HEK293 (cell line): Measurements from ENCODE around the gene TLL2.

ENCODE experiments used
- ZFP37 ChIP-seq: fragments of 450-650 bp; formaldehyde crosslinking; IDR thresholded peaks from 2 replicates; pipeline ENCODE4 v1.5.1; 2016; ENCODE audit warnings: missing biosample characterization, missing genetic modification characterization
- ZFP41 ChIP-seq: fragments of 450-650 bp; formaldehyde crosslinking; IDR thresholded peaks from 2 replicates; pipeline ENCODE4 v1.5.1; 2016; ENCODE audit warnings: missing biosample characterization, missing genetic modification characterization, borderline replicate concordance
- ZNF274 ChIP-seq, 2 experiments: fragments of 200-500 bp in 1 of 2; fragments of 450-650 bp in 1 of 2; sonication (Bioruptor generic) in 1 of 2; formaldehyde crosslinking in 1 of 2; IDR thresholded peaks; 2 replicates each; pipeline versions ENCODE4 v1.5.1 to v1.6.1; 2014 to 2016; ENCODE audit warnings: borderline replicate concordance in 1 of 2, inconsistent platforms in 1 of 2, low read length in 1 of 2, missing biosample characterization in 1 of 2, missing genetic modification characterization in 1 of 2
- TF ChIP-seq, protein P1 (sequence below): fragments of 450-650 bp; formaldehyde crosslinking; IDR thresholded peaks from 2 replicates; pipeline ENCODE4 v1.5.1; 2016; ENCODE audit warnings: missing biosample characterization, missing genetic modification characterization
- TF ChIP-seq, protein P2 (sequence below): fragments of 450-650 bp; formaldehyde crosslinking; IDR thresholded peaks from 2 replicates; pipeline ENCODE4 v1.5.1; 2016; ENCODE audit warnings: missing biosample characterization, missing genetic modification characterization

DNA sequence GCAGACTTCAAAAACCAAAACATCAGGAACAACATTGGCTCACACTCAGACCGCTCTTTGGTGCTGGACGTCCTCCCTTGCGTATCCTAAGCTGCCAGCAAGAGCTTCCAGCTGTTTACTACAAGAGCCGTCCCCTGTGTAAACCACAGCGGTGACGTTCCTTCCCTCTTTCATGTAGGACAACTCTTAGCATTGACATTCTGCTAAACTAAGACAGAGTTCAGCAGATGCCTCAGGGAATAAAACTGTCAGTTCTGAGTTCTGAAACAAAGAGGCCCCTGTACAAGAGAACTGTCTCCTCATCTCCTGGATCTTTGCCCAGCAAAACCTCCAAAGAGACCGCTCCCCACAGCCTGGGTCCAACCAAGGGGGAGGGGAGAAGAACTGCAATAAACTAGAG, 97.1 kb downstream of the TLL2 start:
- no peak for TF ChIP-seq ZFP41
- TF ChIP-seq, protein P1, sequence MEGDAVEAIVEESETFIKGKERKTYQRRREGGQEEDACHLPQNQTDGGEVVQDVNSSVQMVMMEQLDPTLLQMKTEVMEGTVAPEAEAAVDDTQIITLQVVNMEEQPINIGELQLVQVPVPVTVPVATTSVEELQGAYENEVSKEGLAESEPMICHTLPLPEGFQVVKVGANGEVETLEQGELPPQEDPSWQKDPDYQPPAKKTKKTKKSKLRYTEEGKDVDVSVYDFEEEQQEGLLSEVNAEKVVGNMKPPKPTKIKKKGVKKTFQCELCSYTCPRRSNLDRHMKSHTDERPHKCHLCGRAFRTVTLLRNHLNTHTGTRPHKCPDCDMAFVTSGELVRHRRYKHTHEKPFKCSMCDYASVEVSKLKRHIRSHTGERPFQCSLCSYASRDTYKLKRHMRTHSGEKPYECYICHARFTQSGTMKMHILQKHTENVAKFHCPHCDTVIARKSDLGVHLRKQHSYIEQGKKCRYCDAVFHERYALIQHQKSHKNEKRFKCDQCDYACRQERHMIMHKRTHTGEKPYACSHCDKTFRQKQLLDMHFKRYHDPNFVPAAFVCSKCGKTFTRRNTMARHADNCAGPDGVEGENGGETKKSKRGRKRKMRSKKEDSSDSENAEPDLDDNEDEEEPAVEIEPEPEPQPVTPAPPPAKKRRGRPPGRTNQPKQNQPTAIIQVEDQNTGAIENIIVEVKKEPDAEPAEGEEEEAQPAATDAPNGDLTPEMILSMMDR (tag by site-specific recombination), result no peak
- TF ChIP-seq ZFP37 (tag by site-specific recombination), result no peak
- no peak for TF ChIP-seq ZNF274 (IDR thresholded peaks at IDR 0.05; ENCODE audit: low read length)
- TF ChIP-seq ZNF274 (tag by site-specific recombination; IDR thresholded peaks at IDR 0.05; ENCODE audit: borderline replicate concordance), result no peak
- TF ChIP-seq, protein P2, sequence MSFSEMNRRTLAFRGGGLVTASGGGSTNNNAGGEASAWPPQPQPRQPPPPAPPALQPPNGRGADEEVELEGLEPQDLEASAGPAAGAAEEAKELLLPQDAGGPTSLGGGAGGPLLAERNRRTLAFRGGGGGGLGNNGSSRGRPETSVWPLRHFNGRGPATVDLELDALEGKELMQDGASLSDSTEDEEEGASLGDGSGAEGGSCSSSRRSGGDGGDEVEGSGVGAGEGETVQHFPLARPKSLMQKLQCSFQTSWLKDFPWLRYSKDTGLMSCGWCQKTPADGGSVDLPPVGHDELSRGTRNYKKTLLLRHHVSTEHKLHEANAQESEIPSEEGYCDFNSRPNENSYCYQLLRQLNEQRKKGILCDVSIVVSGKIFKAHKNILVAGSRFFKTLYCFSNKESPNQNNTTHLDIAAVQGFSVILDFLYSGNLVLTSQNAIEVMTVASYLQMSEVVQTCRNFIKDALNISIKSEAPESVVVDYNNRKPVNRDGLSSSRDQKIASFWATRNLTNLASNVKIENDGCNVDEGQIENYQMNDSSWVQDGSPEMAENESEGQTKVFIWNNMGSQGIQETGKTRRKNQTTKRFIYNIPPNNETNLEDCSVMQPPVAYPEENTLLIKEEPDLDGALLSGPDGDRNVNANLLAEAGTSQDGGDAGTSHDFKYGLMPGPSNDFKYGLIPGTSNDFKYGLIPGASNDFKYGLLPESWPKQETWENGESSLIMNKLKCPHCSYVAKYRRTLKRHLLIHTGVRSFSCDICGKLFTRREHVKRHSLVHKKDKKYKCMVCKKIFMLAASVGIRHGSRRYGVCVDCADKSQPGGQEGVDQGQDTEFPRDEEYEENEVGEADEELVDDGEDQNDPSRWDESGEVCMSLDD (tag by site-specific recombination), result no peak
